CD4-positive, alpha-beta memory T cell (primary cell): Measurements from ENCODE around the gene LARP6. TPM values are rescaled to one million over a fixed set of nuclear protein-coding genes. Genes with fewer than 3 reads are reported as not detected.

ENCODE experiments used
- CTCF ChIA-PET: fragments of 350-600 bp; sonication (Branson Sonifier 250); formaldehyde crosslinking; loops from one replicate; lab custom pipeline; 2021; ENCODE audit warnings: inconsistent platforms; ENCODE audit not compliant: partially characterized antibody; lab: Charles Lee
- POLR2A ChIA-PET: fragments of 350-600 bp; sonication (Branson Sonifier 250); formaldehyde crosslinking; loops from one replicate; lab custom pipeline; 2021; ENCODE audit not compliant: partially characterized antibody; lab: Charles Lee
- DNase-seq, 5 donors: peaks; one replicate each; pipeline versions ENCODE4 v3.0.0 to v3.0.0-alpha.2; 2020 to 2022; ENCODE audit warnings: mixed read lengths in 1 of 5
- H3K27ac ChIP-seq: one replicate; pipeline ENCODE4 v1.7.0; 2013; ENCODE audit warnings: low read depth, low read length
- H3K27me3 ChIP-seq: 2 replicates; pipeline ENCODE4 v1.7.0; 2013; ENCODE audit warnings: mild to moderate bottlenecking, low read length, moderate library complexity; ENCODE audit not compliant: insufficient read depth
- H3K36me3 ChIP-seq: 2 replicates; pipeline ENCODE4 v1.7.0; 2013; ENCODE audit warnings: mild to moderate bottlenecking, low read length, moderate library complexity; ENCODE audit not compliant: insufficient read depth
- H3K4me1 ChIP-seq: 2 replicates; pipeline ENCODE4 v1.7.0; 2013; ENCODE audit warnings: mild to moderate bottlenecking, low read length, moderate library complexity; ENCODE audit not compliant: insufficient read depth
- H3K4me3 ChIP-seq, 2 donors: one replicate each; pipeline ENCODE4 v1.7.0; 2013; ENCODE audit warnings: low read length in 2 of 2, mild to moderate bottlenecking in 1 of 2
- H3K9me3 ChIP-seq, 2 donors: one replicate each; pipeline ENCODE4 v1.7.0; 2013; ENCODE audit warnings: low read length in 2 of 2, control low read depth in 1 of 2; ENCODE audit not compliant: control insufficient read depth in 1 of 2
- H3K27ac Mint-ChIP-seq, 7 donors: one replicate each; pipeline ENCODE4 v1.8.0; 2020 to 2021; ENCODE audit warnings: mixed read lengths in 7 of 7, mild to moderate bottlenecking in 6 of 7, inconsistent platforms in 3 of 7, moderate library complexity in 3 of 7
- H3K27me3 Mint-ChIP-seq, 2 donors: one replicate each; pipeline ENCODE4 v1.8.0; 2020 to 2021; ENCODE audit warnings: mixed read lengths in 2 of 2
- H3K36me3 Mint-ChIP-seq, 2 donors: one replicate each; pipeline ENCODE4 v1.8.0; 2020 to 2021; ENCODE audit warnings: mixed read lengths in 2 of 2, inconsistent platforms in 1 of 2, mild to moderate bottlenecking in 1 of 2
- H3K4me1 Mint-ChIP-seq, 4 donors: one replicate each; pipeline ENCODE4 v1.8.0; 2020 to 2021; ENCODE audit warnings: mixed read lengths in 4 of 4, mild to moderate bottlenecking in 1 of 4
- H3K4me3 Mint-ChIP-seq, 8 donors: one replicate each; pipeline ENCODE4 v1.8.0; 2020 to 2021; ENCODE audit warnings: mixed read lengths in 8 of 8, mild to moderate bottlenecking in 7 of 8, moderate library complexity in 6 of 8, inconsistent platforms in 3 of 8
- H3K9me3 Mint-ChIP-seq, 8 donors: one replicate each; pipeline ENCODE4 v1.8.0; 2020 to 2021; ENCODE audit warnings: mixed read lengths in 8 of 8, mild to moderate bottlenecking in 5 of 8, inconsistent platforms in 3 of 8, moderate library complexity in 1 of 8
- intact Hi-C: fragments of 100-400 bp; cut with micrococcal nuclease; formaldehyde crosslinking; loops from one replicate; pipeline ENCODE4 v1.15.1; 2023
- polyA plus RNA-seq, 2 donors: library from polyadenylated mRNA; unstranded; fragments of 300-500 nt; fragmentation: Illumina TruSeq; gene quantifications; one replicate each; pipeline ENCODE4 v1.2.3, GENCODE V29; 2021
- total RNA-seq, 2 experiments: library from RNA; stranded (reverse); gene quantifications; one replicate each; pipeline ENCODE4 v1.2.3, GENCODE V29; 2021

LARP6 gene
- total and polyA plus RNA-seq, 4 experiments from 2014 or later = not detected

GRCh38 chr15:70783041-70783440 lies 70.9 kb downstream of the LARP6 start:
- Mint-ChIP-seq H3K27me3 (peaks cover 11% of the 10 kb centered on the region in 2 donors), H3K9me3 (no peaks in the 10 kb centered on the region), H3K4me3 (no peak overlapping the region), H3K4me1 (peaks cover 0 to 5% (median 3%) of the 10 kb centered on the region in 4 donors), H3K27ac (no peak overlapping the region), H3K36me3 (no peaks in the 10 kb centered on the region)
- Histone ChIP-seq H3K36me3 (no peaks in the 10 kb centered on the region), H3K27me3 (no peaks in the 10 kb centered on the region), H3K9me3 (no peaks in the 10 kb centered on the region), H3K27ac (no peak overlapping the region), H3K4me3 (no peak overlapping the region), H3K4me1 (no peaks in the 10 kb centered on the region)
- POLR2A ChIA-PET = no interaction called here
- intact Hi-C loops = no loop called here
- no peak for DNase-seq
- CTCF ChIA-PET = no interaction called here

- Histone ChIP-seq H3K9me3 (no peaks in the 10 kb centered on the region), H3K4me3 (no peak overlapping the region), H3K27ac (no peak overlapping the region), H3K27me3 (no peaks in the 10 kb centered on the region), H3K36me3 (no peaks in the 10 kb centered on the region), H3K4me1 (no peaks in the 10 kb centered on the region)
- H3K4me1 Mint-ChIP-seq = peaks cover 0 to 5% (median 3%) of the 10 kb centered on the region in 4 donors
- no peak overlapping the region for H3K4me3 Mint-ChIP-seq
- no peaks in the 10 kb centered on the region for H3K9me3 Mint-ChIP-seq
- peaks cover 18 to 20% of the 10 kb centered on the region in 2 donors for H3K27me3 Mint-ChIP-seq
- ChIA-PET CTCF (no interaction called here), POLR2A (no interaction called here)
- intact Hi-C loops = no loop called here
- DNase-seq = no peak
- no peaks in the 10 kb centered on the region for H3K36me3 Mint-ChIP-seq
- H3K27ac Mint-ChIP-seq = no peak overlapping the region
Observed at GRCh38 chr15:70781236-70781635, 72.7 kb downstream of the LARP6 start.

Other genes starting within 250 kb of the LARP6 start
- gene UACA, start 90.6 kb downstream of the LARP6 start, total RNA-seq = under 1 TPM; 0.15 to 0.28 TPM
- gene UACA, start 90.6 kb downstream of the LARP6 start, polyA plus RNA-seq = under 1 TPM in 1 of 2 donors, not detected in 1; 0.40 TPM
- under 1 TPM; 0.36 to 0.41 TPM for gene THAP10, start 38.3 kb upstream of the LARP6 start, total RNA-seq
- gene THAP10, start 38.3 kb upstream of the LARP6 start, polyA plus RNA-seq = under 1 TPM; 0.12 to 0.31 TPM
- under 1 TPM; 0.20 to 0.75 TPM for gene LRRC49, start 38.7 kb upstream of the LARP6 start, total RNA-seq
- under 1 TPM in 1 of 2 donors, not detected in 1; 0.50 TPM for gene LRRC49, start 38.7 kb upstream of the LARP6 start, polyA plus RNA-seq